OCI-LY1 (cell line): Measurements from ENCODE around the gene AGTPBP1.

Experiments used
- CTCF ChIP-seq: fragments of 200-600 bp; sonication (generic), shearing (Covaris generic); IDR thresholded peaks from 2 replicates; pipeline ENCODE4 v1.5.1; 2017; ENCODE audit warnings: mild to moderate bottlenecking, antibody characterized with exemption, low read length, moderate library complexity, mixed read lengths
- EZH2 ChIP-seq: fragments of 200-600 bp; sonication (generic), shearing (Covaris generic); IDR thresholded peaks from 2 replicates; pipeline ENCODE4 v1.8.0; 2017; ENCODE audit warnings: borderline replicate concordance, mixed run types, mild to moderate bottlenecking, antibody characterized with exemption, low read length, moderate library complexity, mixed read lengths

- TF ChIP-seq EZH2 (no peak), CTCF (no peak)
Observed at GRCh38 chr9:85605905-85606304, 135.8 kb downstream of the AGTPBP1 start.
